GM10847 (cell line): ENCODE data around the gene SLC9A8.

Source experiments
- POLR2A ChIP-seq: IDR thresholded peaks from 2 replicates; pipeline ENCODE4 v1.6.1; 2011; ENCODE audit not compliant: insufficient read length; ENCODE audit errors: extremely low read depth

Gene SLC9A8

GRCh38 chr20:49889935-49890333 is 77.3 kb downstream of the SLC9A8 start:
- TF ChIP-seq POLR2A, result no peak

- no peak for TF ChIP-seq POLR2A
These were observed 78.1 kb downstream of the SLC9A8 start for GRCh38 chr20:49890471-49891361.

GRCh38 chr20:49891476-49892110 is 79.0 kb downstream of the SLC9A8 start:
- no peak for TF ChIP-seq POLR2A

GRCh38 chr20:49892260-49892659 is 79.6 kb downstream of the SLC9A8 start:
- no peak for TF ChIP-seq POLR2A

GRCh38 chr20:49892817-49893216 is 80.2 kb downstream of the SLC9A8 start:
- TF ChIP-seq POLR2A, result no peak

- TF ChIP-seq POLR2A, result no peak
These were observed 80.8 kb downstream of the SLC9A8 start for GRCh38 chr20:49893242-49894072.

GRCh38 chr20:49894073-49894470 is 81.4 kb downstream of the SLC9A8 start:
- no peak for TF ChIP-seq POLR2A

- TF ChIP-seq POLR2A, result no peak
These were observed 83.6 kb downstream of the SLC9A8 start for GRCh38 chr20:49896204-49896603.

- no peak for TF ChIP-seq POLR2A
These were observed 87.1 kb downstream of the SLC9A8 start for GRCh38 chr20:49899541-49900383.

GRCh38 chr20:49901588-49901987 is 89.0 kb downstream of the SLC9A8 start:
- no peak for TF ChIP-seq POLR2A

GRCh38 chr20:49904440-49905214 is 92.0 kb downstream of the SLC9A8 start:
- TF ChIP-seq POLR2A, result no peak

GRCh38 chr20:49905415-49906091 is 92.9 kb downstream of the SLC9A8 start:
- TF ChIP-seq POLR2A, result no peak

GRCh38 chr20:49906101-49906604 is 93.5 kb downstream of the SLC9A8 start:
- TF ChIP-seq POLR2A, result no peak
